ENCODE data around the gene SLC30A7. TPM values are rescaled to one million over a fixed set of nuclear protein-coding genes. Genes with fewer than 3 reads are reported as not detected.

The SLC30A7 gene
- total and polyA plus RNA-seq, 2 donors from 2014 or later = 4.4 to 40.2 TPM

GRCh38 chr1:101028466-101028865, 132.6 kb downstream of the SLC30A7 start:
- no peak for TF ChIP-seq CTCF (IDR thresholded peaks at IDR 0.05; ENCODE audit: borderline replicate concordance, extremely low read depth, insufficient read depth)
- Histone ChIP-seq H3K9me3 (ENCODE audit: control insufficient read depth in 2 of 3, insufficient read depth in 1 of 3, low read length in 3 of 3) (no peaks in the 10 kb centered on the region), H3K4me1 (ENCODE audit: control insufficient read depth in 2 of 3, insufficient read depth in 2 of 3, low read depth in 1 of 3, low read length in 3 of 3) (peaks cover 0 to 7% (median 2%) of the 10 kb centered on the region in 3 donors), H3K4me3 (ENCODE audit: low read length in 3 of 3) (no peak overlapping the region), H3K36me3 (ENCODE audit: control insufficient read depth in 2 of 3, insufficient read depth in 3 of 3, low read length in 3 of 3) (no peaks in the 10 kb centered on the region), H3K27ac (ENCODE audit: low read depth in 2 of 2, low read length in 2 of 2) (no peak overlapping the region), H3K9ac (ENCODE audit: low read length in 3 of 3) (no peak overlapping the region), H3K27me3 (ENCODE audit: control insufficient read depth, insufficient read depth, low read length) (no peaks in the 10 kb centered on the region)
- DNase-seq (no peak), FAIRE-seq (no peak)
- intact Hi-C loops (cut with DNase I) = no loop called here

GRCh38 chr1:101029184-101029583, 133.3 kb downstream of the SLC30A7 start:
- no peak for FAIRE-seq

GRCh38 chr1:101030881-101031280, 135.0 kb downstream of the SLC30A7 start:
- Histone ChIP-seq H3K9ac (ENCODE audit: low read length in 3 of 3) (no peak overlapping the region), H3K9me3 (ENCODE audit: control insufficient read depth in 2 of 3, insufficient read depth in 1 of 3, low read length in 3 of 3) (no peaks in the 10 kb centered on the region), H3K27ac (ENCODE audit: low read depth in 2 of 2, low read length in 2 of 2) (no peak overlapping the region), H3K4me3 (ENCODE audit: low read length in 3 of 3) (no peak overlapping the region), H3K4me1 (ENCODE audit: control insufficient read depth in 2 of 3, insufficient read depth in 2 of 3, low read depth in 1 of 3, low read length in 3 of 3) (no peaks in the 10 kb centered on the region), H3K27me3 (ENCODE audit: control insufficient read depth, insufficient read depth, low read length) (no peaks in the 10 kb centered on the region), H3K36me3 (ENCODE audit: control insufficient read depth in 2 of 3, insufficient read depth in 3 of 3, low read length in 3 of 3) (no peaks in the 10 kb centered on the region)
- intact Hi-C loops (cut with DNase I) = no loop called here
- FAIRE-seq (no peak), DNase-seq (no peak)
- TF ChIP-seq CTCF (IDR thresholded peaks at IDR 0.05; ENCODE audit: borderline replicate concordance, extremely low read depth, insufficient read depth) = no peak

More at GRCh38 chr1:101029184-101029583, 133.3 kb downstream of the SLC30A7 start:
- TF ChIP-seq CTCF (IDR thresholded peaks at IDR 0.05; ENCODE audit: borderline replicate concordance, extremely low read depth, insufficient read depth) = no peak
- no peaks in the 10 kb centered on the region for H3K9me3 ChIP-seq (ENCODE audit: control insufficient read depth in 2 of 3, insufficient read depth in 1 of 3, low read length in 3 of 3)
- H3K27ac ChIP-seq (ENCODE audit: low read depth in 2 of 2, low read length in 2 of 2) = no peak overlapping the region
- intact Hi-C loops (cut with DNase I) = no loop called here
- H3K27me3 ChIP-seq (ENCODE audit: control insufficient read depth, insufficient read depth, low read length) = no peaks in the 10 kb centered on the region
- no peak overlapping the region for H3K4me3 ChIP-seq (ENCODE audit: low read length in 3 of 3)
- no peak overlapping the region for H3K9ac ChIP-seq (ENCODE audit: low read length in 3 of 3)
- H3K36me3 ChIP-seq (ENCODE audit: control insufficient read depth in 2 of 3, insufficient read depth in 3 of 3, low read length in 3 of 3) = no peaks in the 10 kb centered on the region
- no peak for DNase-seq
- peaks cover 0 to 7% (median 2%) of the 10 kb centered on the region in 3 donors for H3K4me1 ChIP-seq (ENCODE audit: control insufficient read depth in 2 of 3, insufficient read depth in 2 of 3, low read depth in 1 of 3, low read length in 3 of 3)

Other genes starting within 250 kb of the SLC30A7 start
- 539 TPM for gene VCAM1, start 176.3 kb upstream of the SLC30A7 start, total RNA-seq
- 46.0 TPM for gene VCAM1, start 176.3 kb upstream of the SLC30A7 start, polyA plus RNA-seq (ENCODE audit: insufficient read depth, low read depth, low replicate concordance)
- 10.5 TPM for gene EXTL2, start 1.2 kb upstream of the SLC30A7 start, total RNA-seq
- 11.3 TPM for gene EXTL2, start 1.2 kb upstream of the SLC30A7 start, polyA plus RNA-seq (ENCODE audit: insufficient read depth, low read depth, low replicate concordance)
- 19.7 TPM for gene DPH5, start 129.7 kb downstream of the SLC30A7 start, total RNA-seq
- 44.9 TPM for gene DPH5, start 129.7 kb downstream of the SLC30A7 start, polyA plus RNA-seq (ENCODE audit: insufficient read depth, low read depth, low replicate concordance)

All from kidney (tissue), 14 donors.